ENCODE results near the gene C16orf74. TPM values are rescaled to one million over a fixed set of nuclear protein-coding genes. Genes with fewer than 3 reads are reported as not detected.
A peak's percentile ranks its signal among the peaks of the same experiment; 100 is the strongest.

C16orf74 gene
- total RNA-seq, 2 experiments from 2014 or later = 2.1 to 2.9 TPM

DNA sequence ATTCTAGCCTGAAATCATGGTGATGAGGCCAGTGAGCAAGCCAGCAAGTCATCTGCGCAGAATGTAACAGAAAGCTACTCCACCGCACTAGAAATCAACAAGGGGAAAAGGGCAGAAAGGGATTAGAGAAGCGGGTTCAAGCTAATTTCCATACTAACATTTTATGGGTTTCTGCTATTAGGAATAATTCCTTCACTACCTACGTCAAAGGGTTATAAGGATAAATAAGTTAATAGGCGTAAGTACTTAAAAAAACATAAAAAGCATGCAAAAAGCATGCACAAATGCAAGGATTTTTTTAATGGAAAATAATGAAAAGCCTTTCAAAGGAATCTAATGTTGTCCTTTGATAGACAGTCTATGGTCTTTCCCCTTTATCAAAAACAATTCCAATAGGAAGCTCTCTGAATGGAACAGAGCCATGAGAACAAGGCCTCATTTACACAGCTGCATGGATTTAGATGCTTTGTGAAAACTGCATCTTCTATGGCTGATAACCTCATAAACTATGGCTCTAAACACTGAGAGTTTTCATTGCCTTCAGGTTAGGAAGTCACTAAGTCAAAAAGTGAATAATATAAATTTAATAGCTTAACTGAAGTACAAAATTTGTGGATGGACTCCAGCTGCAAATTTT lies 42.9 kb upstream of the C16orf74 start:
- no peak for DNase-seq
- no peaks in the 10 kb centered on the region for H3K9me3 Mint-ChIP-seq
- Histone ChIP-seq H3K4me1 (ENCODE audit: insufficient read depth, low read length) (peaks cover 18% of the 10 kb centered on the region), H3K9me3 (ENCODE audit: control insufficient read depth in 1 of 2, insufficient read depth in 1 of 2, low read length in 2 of 2) (no peaks in the 10 kb centered on the region), H3K27ac (ENCODE audit: low read depth in 1 of 2, low read length in 2 of 2) (no peak overlapping the region), H3K4me3 (ENCODE audit: low read length) (no peak overlapping the region), H3K27me3 (ENCODE audit: control insufficient read depth in 1 of 2, insufficient read depth in 2 of 2, low read length in 2 of 2) (no peaks in the 10 kb centered on the region), H3K36me3 (ENCODE audit: insufficient read depth, low read length) (peaks cover 49% of the 10 kb centered on the region)
- H3K4me3 Mint-ChIP-seq = peak overlapping the region; percentile 30
- intact Hi-C loops (cut with DNase I, micrococcal nuclease) = loop anchor here in 1 of 2 experiments (10.0 kb wide), 2 partner anchors 761 to 779 kb away; partner anchors contain the start of genes MTHFSD and ZDHHC7
- ChIA-PET CTCF (no interaction called here), POLR2A (no interaction called here)
- TF ChIP-seq, protein P1, sequence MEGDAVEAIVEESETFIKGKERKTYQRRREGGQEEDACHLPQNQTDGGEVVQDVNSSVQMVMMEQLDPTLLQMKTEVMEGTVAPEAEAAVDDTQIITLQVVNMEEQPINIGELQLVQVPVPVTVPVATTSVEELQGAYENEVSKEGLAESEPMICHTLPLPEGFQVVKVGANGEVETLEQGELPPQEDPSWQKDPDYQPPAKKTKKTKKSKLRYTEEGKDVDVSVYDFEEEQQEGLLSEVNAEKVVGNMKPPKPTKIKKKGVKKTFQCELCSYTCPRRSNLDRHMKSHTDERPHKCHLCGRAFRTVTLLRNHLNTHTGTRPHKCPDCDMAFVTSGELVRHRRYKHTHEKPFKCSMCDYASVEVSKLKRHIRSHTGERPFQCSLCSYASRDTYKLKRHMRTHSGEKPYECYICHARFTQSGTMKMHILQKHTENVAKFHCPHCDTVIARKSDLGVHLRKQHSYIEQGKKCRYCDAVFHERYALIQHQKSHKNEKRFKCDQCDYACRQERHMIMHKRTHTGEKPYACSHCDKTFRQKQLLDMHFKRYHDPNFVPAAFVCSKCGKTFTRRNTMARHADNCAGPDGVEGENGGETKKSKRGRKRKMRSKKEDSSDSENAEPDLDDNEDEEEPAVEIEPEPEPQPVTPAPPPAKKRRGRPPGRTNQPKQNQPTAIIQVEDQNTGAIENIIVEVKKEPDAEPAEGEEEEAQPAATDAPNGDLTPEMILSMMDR (IDR thresholded peaks at IDR 0.05) = no peak
- H3K27ac Mint-ChIP-seq = peak overlapping the region; percentile 52
- H3K4me1 Mint-ChIP-seq (ENCODE audit: low read depth) = peaks cover 83% of the 10 kb centered on the region
- no peak for ATAC-seq (ENCODE audit: poor library complexity)
- H3K27me3 Mint-ChIP-seq = no peaks in the 10 kb centered on the region
- H3K36me3 Mint-ChIP-seq (ENCODE audit: low read depth) = peaks cover 90% of the 10 kb centered on the region

DNA sequence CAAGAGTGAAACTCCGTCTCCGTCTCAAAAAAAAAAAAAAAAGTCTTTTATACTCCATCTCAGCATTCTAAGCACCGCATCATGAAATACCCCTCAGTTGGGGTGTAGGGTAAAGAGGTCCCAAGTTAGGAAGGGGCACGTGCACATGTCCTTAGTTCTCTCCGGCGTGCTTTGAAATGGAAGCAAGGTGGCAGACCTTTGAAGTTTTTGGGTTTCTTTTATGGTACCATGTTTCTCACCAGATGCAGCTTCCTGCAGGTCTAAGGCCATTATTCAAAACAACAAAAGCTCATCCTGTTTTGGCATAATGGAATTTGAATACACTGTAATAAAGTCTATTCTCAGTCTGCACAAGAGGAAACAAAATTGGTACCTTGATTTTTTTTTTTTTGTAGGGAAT lies 38.9 kb upstream of the C16orf74 start:
- ChIA-PET CTCF (interaction anchor here (1.0 to 1.3 kb wide), 2 partner anchors 29 to 32 kb away, joined by 3 to 5 read pairs; no protein-coding TSS in a partner anchor), POLR2A (interaction anchor here (0.6 to 0.8 kb wide), 4 partner anchors 13 to 528 kb away, joined by 3 read pairs; no protein-coding TSS in a partner anchor)
- TF ChIP-seq, protein P1 (IDR thresholded peaks at IDR 0.05) = no peak
- Mint-ChIP-seq H3K4me1 (ENCODE audit: low read depth) (peaks cover 58% of the 10 kb centered on the region), H3K9me3 (no peaks in the 10 kb centered on the region), H3K27ac (peak overlapping the region; percentile 70), H3K27me3 (no peaks in the 10 kb centered on the region), H3K4me3 (peak overlapping the region; percentile 49), H3K36me3 (ENCODE audit: low read depth) (peaks cover 88% of the 10 kb centered on the region)
- Histone ChIP-seq H3K4me3 (ENCODE audit: low read length) (no peak overlapping the region), H3K27ac (ENCODE audit: low read depth in 1 of 2, low read length in 2 of 2) (no peak overlapping the region), H3K4me1 (ENCODE audit: insufficient read depth, low read length) (peaks cover 3% of the 10 kb centered on the region), H3K36me3 (ENCODE audit: insufficient read depth, low read length) (peaks cover 65% of the 10 kb centered on the region), H3K27me3 (ENCODE audit: control insufficient read depth in 1 of 2, insufficient read depth in 2 of 2, low read length in 2 of 2) (no peaks in the 10 kb centered on the region), H3K9me3 (ENCODE audit: control insufficient read depth in 1 of 2, insufficient read depth in 1 of 2, low read length in 2 of 2) (no peaks in the 10 kb centered on the region)
- DNase-seq (peak in 1 of 14 experiments; percentile 5), ATAC-seq (ENCODE audit: poor library complexity) (peak; percentile 54)
- intact Hi-C loops (cut with DNase I, micrococcal nuclease) = loop anchor here in 1 of 2 experiments (10.0 kb wide), 2 partner anchors 765 to 775 kb away; partner anchors contain the start of genes MTHFSD and ZDHHC7

DNA sequence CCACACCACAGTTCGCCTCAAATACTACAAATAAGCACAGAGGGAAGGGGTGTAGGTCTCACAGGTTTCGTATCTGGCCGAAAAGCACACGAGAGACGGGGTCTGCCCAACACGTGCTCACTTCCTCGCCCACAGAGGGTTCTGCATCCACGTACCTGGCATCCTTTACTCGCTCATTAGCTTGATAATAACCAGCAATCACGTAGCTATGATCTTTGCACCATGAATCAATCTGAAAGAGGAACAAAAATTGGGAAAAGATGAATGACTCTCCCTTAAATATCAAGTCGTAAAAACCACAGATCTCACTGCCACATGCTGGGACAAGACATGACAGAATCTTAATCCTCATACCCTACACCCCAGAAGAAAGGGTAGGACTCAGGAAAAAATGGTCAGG lies 37.9 kb upstream of the C16orf74 start:
- Histone ChIP-seq H3K27me3 (ENCODE audit: control insufficient read depth in 1 of 2, insufficient read depth in 2 of 2, low read length in 2 of 2) (no peaks in the 10 kb centered on the region), H3K27ac (ENCODE audit: low read depth in 1 of 2, low read length in 2 of 2) (no peak overlapping the region), H3K4me3 (ENCODE audit: low read length) (no peak overlapping the region), H3K36me3 (ENCODE audit: insufficient read depth, low read length) (peaks cover 57% of the 10 kb centered on the region), H3K9me3 (ENCODE audit: control insufficient read depth in 1 of 2, insufficient read depth in 1 of 2, low read length in 2 of 2) (no peaks in the 10 kb centered on the region), H3K4me1 (ENCODE audit: insufficient read depth, low read length) (peaks cover 3% of the 10 kb centered on the region)
- H3K9me3 Mint-ChIP-seq = no peaks in the 10 kb centered on the region
- peaks cover 55% of the 10 kb centered on the region for H3K4me1 Mint-ChIP-seq (ENCODE audit: low read depth)
- CTCF ChIA-PET = no interaction called here
- POLR2A ChIA-PET = no interaction called here
- DNase-seq (no peak), ATAC-seq (ENCODE audit: poor library complexity) (no peak)
- intact Hi-C loops (cut with DNase I, micrococcal nuclease) = no loop called here
- no peaks in the 10 kb centered on the region for H3K27me3 Mint-ChIP-seq
- no peak overlapping the region for H3K4me3 Mint-ChIP-seq
- H3K27ac Mint-ChIP-seq = peak overlapping the region; percentile 70
- TF ChIP-seq, protein P1 (IDR thresholded peaks at IDR 0.05) = no peak
- H3K36me3 Mint-ChIP-seq (ENCODE audit: low read depth) = peaks cover 79% of the 10 kb centered on the region
